Neural cell (in vitro differentiated cells): ENCODE results near the gene KLHDC1. TPM values are rescaled to one million over a fixed set of nuclear protein-coding genes. Genes with fewer than 3 reads are reported as not detected.
"Not testable (repeated sequence)": the region's sequence is repeated elsewhere in the genome, so short reads cannot be mapped to it uniquely, and the experiment has no call there.

Experiments used
- H2AFZ ChIP-seq: fragments of 200-600, 300-800 bp; sonication (generic), shearing (Covaris generic); 2 replicates; pipeline ENCODE4 v1.6.0; 2014; ENCODE audit warnings: low read depth, mild to moderate bottlenecking, antibody characterized with exemption, low read length, moderate library complexity
- H3F3A ChIP-seq: fragments of 200-600 bp; shearing (Covaris generic); 2 replicates; pipeline ENCODE4 v1.6.1; 2016; ENCODE audit warnings: mild to moderate bottlenecking, moderate library complexity, mixed read lengths, antibody characterized with exemption, low read length; ENCODE audit not compliant: insufficient read depth, poor library complexity, severe bottlenecking
- H3K27ac ChIP-seq: fragments of 200-600, 300-800 bp; sonication (generic), shearing (Covaris generic); 2 replicates; pipeline ENCODE4 v1.5.1; 2014; ENCODE audit warnings: mild to moderate bottlenecking, low read length, moderate library complexity
- H3K27me3 ChIP-seq: fragments of 300-800, 200-600 bp; sonication (generic), shearing (Covaris generic); 2 replicates; pipeline ENCODE4 v1.6.0; 2014; ENCODE audit warnings: mild to moderate bottlenecking, low read depth, low read length, moderate library complexity; ENCODE audit not compliant: insufficient read depth
- H3K36me3 ChIP-seq: fragments of 300-800, 200-600 bp; sonication (generic), shearing (Covaris generic); 2 replicates; pipeline ENCODE4 v1.5.1; 2014; ENCODE audit warnings: mild to moderate bottlenecking, antibody characterized with exemption, low read length, moderate library complexity; ENCODE audit not compliant: insufficient read depth
- H3K4me2 ChIP-seq: fragments of 300-800, 200-600 bp; sonication (generic), shearing (Covaris generic); 2 replicates; pipeline ENCODE4 v1.6.0; 2014; ENCODE audit warnings: mild to moderate bottlenecking, low read length
- H3K4me3 ChIP-seq: fragments of 300-800, 200-600 bp; sonication (generic), shearing (Covaris generic); 2 replicates; pipeline ENCODE4 v1.5.1; 2014; ENCODE audit warnings: mild to moderate bottlenecking, low read length, moderate library complexity
- H3K79me2 ChIP-seq: fragments of 200-600 bp; shearing (Covaris generic); replicated peaks from 2 replicates; pipeline ENCODE4 v1.6.0; 2014; ENCODE audit warnings: mild to moderate bottlenecking, low read length, moderate library complexity; ENCODE audit not compliant: insufficient read depth
- H3K9ac ChIP-seq: fragments of 300-800, 200-600 bp; sonication (generic), shearing (Covaris generic); 2 replicates; pipeline ENCODE4 v1.6.1; 2016; ENCODE audit warnings: mild to moderate bottlenecking, low read length, mixed read lengths
- H3K9me2 ChIP-seq: fragments of 200-600 bp; shearing (Covaris generic); 2 replicates; pipeline ENCODE4 v1.6.1; 2016; ENCODE audit warnings: mild to moderate bottlenecking, low read length, mixed read lengths; ENCODE audit not compliant: insufficient read depth
- H3K9me3 ChIP-seq: fragments of 200-600, 300-800 bp; sonication (generic), shearing (Covaris generic); 2 replicates; pipeline ENCODE4 v1.6.1; 2016; ENCODE audit warnings: mild to moderate bottlenecking, mixed run types, low read length, moderate library complexity, mixed read lengths
- H4K20me1 ChIP-seq: fragments of 200-600 bp; shearing (Covaris generic); 2 replicates; pipeline ENCODE4 v1.6.1; 2016; ENCODE audit warnings: mild to moderate bottlenecking, mixed run types; ENCODE audit not compliant: insufficient read depth
- EP300 ChIP-seq: fragments of 450-650 bp; conservative IDR thresholded peaks from 2 replicates; pipeline ENCODE4 v1.6.1; 2014; ENCODE audit warnings: antibody characterized with exemption, mild to moderate bottlenecking, moderate library complexity; ENCODE audit not compliant: poor library complexity, severe bottlenecking
- EZH2 ChIP-seq: fragments of 200-600, 300-800 bp; shearing (Covaris generic), sonication (generic); IDR thresholded peaks from 2 replicates; pipeline ENCODE4 v1.6.1; 2014; ENCODE audit warnings: antibody characterized with exemption, low read length, borderline replicate concordance, mild to moderate bottlenecking; ENCODE audit not compliant: insufficient read depth, poor library complexity, severe bottlenecking
- MXI1 ChIP-seq: fragments of 450-650 bp; conservative IDR thresholded peaks from 2 replicates; pipeline ENCODE4 v1.6.1; 2014; ENCODE audit warnings: antibody characterized with exemption, mild to moderate bottlenecking; ENCODE audit not compliant: poor library complexity, severe bottlenecking
- POLR2AphosphoS5 ChIP-seq: IDR thresholded peaks from 2 replicates; pipeline ENCODE4 v1.6.1; 2012
- RAD21 ChIP-seq: fragments of 450-650 bp; conservative IDR thresholded peaks from 2 replicates; pipeline ENCODE4 v1.6.1; 2014; ENCODE audit warnings: antibody characterized with exemption, mild to moderate bottlenecking, moderate library complexity
- REST ChIP-seq: IDR thresholded peaks from 2 replicates; pipeline ENCODE4 v1.6.1; 2012; ENCODE audit warnings: borderline replicate concordance
- SMC3 ChIP-seq: fragments of 450-650 bp; conservative IDR thresholded peaks from 2 replicates; pipeline ENCODE4 v1.6.1; 2014; ENCODE audit warnings: antibody characterized with exemption, mild to moderate bottlenecking, moderate library complexity; ENCODE audit not compliant: poor library complexity
- TAF1 ChIP-seq: IDR thresholded peaks from 2 replicates; pipeline ENCODE4 v1.6.1; 2012; ENCODE audit warnings: low read depth
- polyA plus RNA-seq: library from polyadenylated mRNA; depleted of rRNA; stranded (reverse); fragments of >200 nt; gene quantifications from 2 replicates; pipeline ENCODE4 v1.2.3, GENCODE V29; 2014
- TF ChIP-seq, protein P1 (sequence below): fragments of 450-650 bp; IDR thresholded peaks from 2 replicates; pipeline ENCODE4 v1.5.1; 2014; ENCODE audit warnings: antibody characterized with exemption, mild to moderate bottlenecking, moderate library complexity; ENCODE audit not compliant: poor library complexity, severe bottlenecking

Gene KLHDC1
- polyA plus RNA-seq, 1 donor from 2014 or later: 6.5 TPM

GRCh38 chr14:49703965-49704364 is 11.0 kb downstream of the KLHDC1 start:
- Histone ChIP-seq H3K4me2 (no peak overlapping the region), H3F3A (no peaks in the 10 kb centered on the region), H3K27me3 (no peaks in the 10 kb centered on the region), H4K20me1 (no peaks in the 10 kb centered on the region), H2AFZ (no peak overlapping the region), H3K9me2 (no peaks in the 10 kb centered on the region), H3K27ac (no peak overlapping the region), H3K4me3 (no peak overlapping the region), H3K36me3 (no peaks in the 10 kb centered on the region), H3K9me3 (no peaks in the 10 kb centered on the region), H3K79me2 (no peaks in the 10 kb centered on the region), H3K9ac (no peak overlapping the region)
- TF ChIP-seq RAD21: no peak
- TF ChIP-seq EZH2: no peak
- no peak for TF ChIP-seq MXI1
- no peak for TF ChIP-seq SMC3
- TF ChIP-seq, protein P1, sequence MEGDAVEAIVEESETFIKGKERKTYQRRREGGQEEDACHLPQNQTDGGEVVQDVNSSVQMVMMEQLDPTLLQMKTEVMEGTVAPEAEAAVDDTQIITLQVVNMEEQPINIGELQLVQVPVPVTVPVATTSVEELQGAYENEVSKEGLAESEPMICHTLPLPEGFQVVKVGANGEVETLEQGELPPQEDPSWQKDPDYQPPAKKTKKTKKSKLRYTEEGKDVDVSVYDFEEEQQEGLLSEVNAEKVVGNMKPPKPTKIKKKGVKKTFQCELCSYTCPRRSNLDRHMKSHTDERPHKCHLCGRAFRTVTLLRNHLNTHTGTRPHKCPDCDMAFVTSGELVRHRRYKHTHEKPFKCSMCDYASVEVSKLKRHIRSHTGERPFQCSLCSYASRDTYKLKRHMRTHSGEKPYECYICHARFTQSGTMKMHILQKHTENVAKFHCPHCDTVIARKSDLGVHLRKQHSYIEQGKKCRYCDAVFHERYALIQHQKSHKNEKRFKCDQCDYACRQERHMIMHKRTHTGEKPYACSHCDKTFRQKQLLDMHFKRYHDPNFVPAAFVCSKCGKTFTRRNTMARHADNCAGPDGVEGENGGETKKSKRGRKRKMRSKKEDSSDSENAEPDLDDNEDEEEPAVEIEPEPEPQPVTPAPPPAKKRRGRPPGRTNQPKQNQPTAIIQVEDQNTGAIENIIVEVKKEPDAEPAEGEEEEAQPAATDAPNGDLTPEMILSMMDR: no peak
- no peak for TF ChIP-seq TAF1
- no peak for TF ChIP-seq POLR2AphosphoS5
- no peak for TF ChIP-seq EP300
- no peak for TF ChIP-seq REST

DNA sequence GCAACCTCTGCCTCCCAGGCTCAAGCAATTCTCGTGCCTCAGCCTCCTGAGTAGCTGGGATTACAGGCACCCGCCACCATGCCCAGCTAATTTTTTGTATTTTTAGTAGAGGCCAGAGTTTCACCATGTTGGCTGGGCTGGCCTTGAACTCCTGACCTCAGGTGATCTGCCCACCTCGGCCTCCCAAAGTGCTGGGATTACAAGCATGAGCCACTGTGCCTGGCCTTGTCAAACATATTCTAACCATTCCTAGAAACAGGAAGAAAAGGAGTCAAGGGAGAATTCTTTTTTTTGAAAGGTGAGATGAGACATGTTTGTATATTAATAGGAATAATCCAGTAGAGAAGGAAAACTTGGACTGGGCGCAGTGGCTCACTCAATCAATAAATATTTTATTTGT is 11.6 kb downstream of the KLHDC1 start:
- not testable (repeated sequence) for H3K36me3 ChIP-seq, H4K20me1 ChIP-seq, H3K79me2 ChIP-seq, H3F3A ChIP-seq, H2AFZ ChIP-seq, H3K9me3 ChIP-seq, H3K27ac ChIP-seq, H3K4me2 ChIP-seq, H3K9ac ChIP-seq, H3K27me3 ChIP-seq, H3K4me3 ChIP-seq, H3K9me2 ChIP-seq

- H3F3A ChIP-seq, H2AFZ ChIP-seq, H3K9me3 ChIP-seq, H3K9me2 ChIP-seq, H3K27ac ChIP-seq, H3K36me3 ChIP-seq, H3K9ac ChIP-seq, H4K20me1 ChIP-seq, H3K4me2 ChIP-seq, H3K4me3 ChIP-seq, H3K79me2 ChIP-seq, H3K27me3 ChIP-seq: not testable (repeated sequence)
Observed at GRCh38 chr14:49710993-49711392, 18.1 kb downstream of the KLHDC1 start.
